DMS153 treated with DMSO at 0.1 percent for 48 hours (cell line): ENCODE data around the gene VPS8.

ENCODE experiments used
- DNase-seq: peaks from one replicate; lab custom pipeline; 2025; ENCODE audit not compliant: unreplicated experiment; lab: John Stamatoyannopoulos, UW

The VPS8 gene

DNA sequence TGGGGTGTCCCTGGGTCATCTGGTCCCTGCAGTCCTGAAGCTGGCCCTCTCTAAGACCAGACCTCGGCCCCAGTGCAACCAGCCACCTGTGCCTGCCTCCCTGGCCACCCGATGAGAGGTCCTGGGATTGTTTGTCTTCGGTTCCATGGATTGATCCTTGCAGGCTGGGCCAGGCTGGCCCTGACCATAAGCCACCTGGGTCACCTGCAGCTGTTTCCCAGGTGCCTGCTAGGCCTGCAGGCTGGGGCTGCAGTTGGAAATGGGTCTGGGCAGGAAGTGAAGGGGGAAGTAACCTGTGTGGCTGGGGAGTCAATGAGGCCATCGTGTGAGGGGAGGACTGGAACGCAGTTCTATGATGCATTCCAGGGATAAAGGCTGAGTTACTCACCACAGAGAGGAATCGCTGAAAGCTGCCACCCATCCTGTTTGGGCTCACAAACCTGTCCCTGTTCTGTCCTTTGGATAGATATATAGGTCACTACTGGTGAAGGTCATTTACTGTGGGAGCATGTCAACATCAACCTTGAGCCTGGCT lies 30.9 kb upstream of the VPS8 start:
- DNase-seq, result no peak

DNA sequence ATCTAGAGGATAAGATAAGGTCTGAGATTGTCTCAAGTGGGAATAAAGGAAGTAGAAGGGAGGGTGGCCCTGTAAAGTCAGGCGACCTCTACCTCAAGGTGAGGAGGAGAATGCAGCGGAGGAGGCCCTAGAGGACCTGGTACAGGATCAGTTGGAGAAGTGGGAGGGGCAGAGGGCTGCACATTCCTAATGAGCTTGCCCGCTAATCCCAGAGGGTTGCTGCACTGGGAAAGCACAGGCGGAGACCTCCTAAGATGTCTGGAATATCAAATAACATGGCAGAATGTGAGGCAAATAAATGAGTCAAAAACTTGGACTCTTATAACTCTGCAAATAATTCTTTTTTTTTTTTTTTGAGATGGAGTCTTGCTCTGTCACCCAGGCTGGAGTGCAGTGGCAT lies 30.2 kb upstream of the VPS8 start:
- DNase-seq, result no peak

DNA sequence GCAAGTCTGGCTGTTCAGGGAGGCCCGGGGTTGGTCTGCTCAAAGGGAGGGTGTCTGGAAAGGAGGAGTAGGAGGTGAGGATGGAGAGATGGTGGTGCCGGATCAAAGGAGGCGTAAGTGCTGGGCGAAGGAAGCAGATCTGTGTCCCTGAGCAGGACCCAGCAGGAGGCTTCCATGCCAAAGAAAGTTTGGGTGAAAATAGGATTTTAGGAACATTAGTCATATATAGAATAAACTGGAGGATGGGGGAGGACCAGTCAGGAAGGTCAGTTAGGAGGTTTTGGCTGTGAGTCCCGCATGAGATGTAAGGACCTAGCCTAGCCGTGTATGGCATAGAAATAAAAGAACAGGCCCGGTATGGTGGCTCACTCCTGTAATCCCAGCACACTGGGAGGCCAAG lies 28.6 kb upstream of the VPS8 start:
- no peak for DNase-seq

DNA sequence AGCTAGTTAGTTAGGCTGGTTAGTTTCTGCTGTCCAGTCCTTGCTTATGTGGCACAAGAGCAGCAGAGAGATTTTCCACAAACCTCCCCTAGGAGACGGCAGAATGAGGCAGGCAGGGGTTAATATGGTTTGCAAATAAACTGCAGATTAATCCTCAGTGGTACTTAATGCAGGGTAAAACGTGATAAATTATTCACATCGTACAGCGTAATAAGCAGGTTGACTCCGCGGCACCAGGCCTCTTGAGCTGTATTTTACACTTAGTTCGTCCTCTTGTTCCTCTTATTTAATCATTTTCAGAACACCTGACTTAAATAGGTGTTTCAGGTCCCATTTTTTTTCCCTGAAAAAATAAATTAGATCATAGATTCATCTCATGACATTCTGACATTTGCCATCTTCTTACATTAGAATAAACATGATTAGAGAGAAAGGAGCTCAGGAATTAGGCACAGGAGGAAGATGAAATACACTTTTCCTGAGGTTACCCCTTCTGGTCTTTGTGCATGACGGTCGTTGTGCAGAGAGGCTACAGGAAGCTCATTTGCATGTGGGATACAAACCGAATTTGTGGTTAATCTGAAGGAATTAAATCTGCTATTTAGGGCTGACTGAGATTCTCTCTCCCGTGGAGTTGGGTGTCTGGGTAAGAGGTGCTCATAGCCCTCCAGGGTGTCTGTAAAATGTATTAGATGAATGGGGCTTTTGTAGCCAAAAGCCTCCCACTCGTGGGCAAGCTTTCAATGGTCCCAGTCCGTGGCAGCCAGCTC lies 27.1 kb upstream of the VPS8 start:
- DNase-seq, result no peak

DNA sequence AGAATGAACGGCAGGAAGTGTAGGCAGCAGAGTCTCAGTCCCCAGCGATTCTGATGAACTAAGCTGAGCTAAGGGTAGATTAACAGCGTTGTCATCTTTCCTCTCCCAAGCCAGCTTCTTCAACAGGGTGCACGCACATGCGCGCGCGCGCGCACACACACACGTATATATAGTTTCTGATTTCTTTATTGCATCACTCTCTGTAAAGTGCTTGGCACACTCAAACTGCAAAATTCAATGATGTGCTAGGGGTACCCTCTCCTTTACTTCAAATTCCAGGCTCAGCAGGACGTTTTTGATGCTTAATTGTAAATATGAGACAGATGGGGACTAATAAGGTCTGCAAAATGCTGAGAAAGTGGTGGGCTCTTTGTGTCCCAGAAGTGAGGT lies 26.1 kb upstream of the VPS8 start:
- DNase-seq, result no peak

DNA sequence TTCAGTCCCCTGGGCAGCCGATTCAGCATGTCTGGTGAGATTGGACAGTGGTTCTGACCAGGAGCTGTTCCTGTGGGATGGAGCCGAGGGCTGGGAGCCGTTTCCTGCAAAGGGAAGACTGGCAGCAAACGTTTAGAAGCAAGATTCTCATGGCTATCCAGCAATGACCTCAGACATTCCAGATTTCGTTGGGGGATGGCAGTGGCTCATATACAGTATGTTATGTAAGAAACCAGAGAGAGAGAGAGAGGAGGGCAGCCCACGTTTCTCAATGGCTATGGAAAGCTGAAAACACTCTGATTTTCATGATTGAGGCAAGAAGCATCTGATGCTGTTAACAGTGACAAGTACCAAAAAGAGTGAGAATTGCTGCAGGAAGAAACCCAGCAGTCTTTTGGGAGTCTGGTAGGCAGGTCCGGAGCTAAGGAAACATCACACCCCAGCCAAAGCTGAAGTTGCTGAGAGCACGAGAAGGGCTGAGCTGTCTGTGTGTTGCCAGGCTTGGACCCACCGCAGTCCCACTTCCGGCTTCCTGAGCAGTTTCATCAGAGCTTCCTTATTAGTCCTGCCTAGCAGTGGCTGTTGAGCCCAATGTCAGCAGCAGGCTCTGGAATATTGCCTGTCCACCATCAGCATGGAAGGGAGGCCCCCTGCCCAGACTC lies 25.6 kb upstream of the VPS8 start:
- no peak for DNase-seq

DNA sequence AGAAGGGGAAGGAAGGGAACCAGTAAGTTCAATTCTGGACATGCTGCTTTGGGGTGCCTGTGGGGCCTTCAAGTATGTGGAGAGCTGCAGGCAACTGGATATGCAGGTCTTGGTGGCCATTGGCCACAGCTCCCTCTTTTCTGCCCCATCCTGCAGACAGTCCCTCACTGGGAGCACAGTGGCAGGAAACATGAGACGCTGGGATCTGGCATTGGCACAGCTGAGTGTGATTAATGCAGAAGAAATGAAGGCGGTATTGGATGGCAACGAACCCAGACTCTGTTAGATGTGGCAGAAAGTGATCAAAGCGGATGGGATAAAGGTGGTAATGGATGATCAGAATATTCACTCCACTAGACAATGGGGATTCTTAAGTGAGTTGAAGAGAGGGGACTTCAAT lies 23.2 kb upstream of the VPS8 start:
- no peak for DNase-seq

DNA sequence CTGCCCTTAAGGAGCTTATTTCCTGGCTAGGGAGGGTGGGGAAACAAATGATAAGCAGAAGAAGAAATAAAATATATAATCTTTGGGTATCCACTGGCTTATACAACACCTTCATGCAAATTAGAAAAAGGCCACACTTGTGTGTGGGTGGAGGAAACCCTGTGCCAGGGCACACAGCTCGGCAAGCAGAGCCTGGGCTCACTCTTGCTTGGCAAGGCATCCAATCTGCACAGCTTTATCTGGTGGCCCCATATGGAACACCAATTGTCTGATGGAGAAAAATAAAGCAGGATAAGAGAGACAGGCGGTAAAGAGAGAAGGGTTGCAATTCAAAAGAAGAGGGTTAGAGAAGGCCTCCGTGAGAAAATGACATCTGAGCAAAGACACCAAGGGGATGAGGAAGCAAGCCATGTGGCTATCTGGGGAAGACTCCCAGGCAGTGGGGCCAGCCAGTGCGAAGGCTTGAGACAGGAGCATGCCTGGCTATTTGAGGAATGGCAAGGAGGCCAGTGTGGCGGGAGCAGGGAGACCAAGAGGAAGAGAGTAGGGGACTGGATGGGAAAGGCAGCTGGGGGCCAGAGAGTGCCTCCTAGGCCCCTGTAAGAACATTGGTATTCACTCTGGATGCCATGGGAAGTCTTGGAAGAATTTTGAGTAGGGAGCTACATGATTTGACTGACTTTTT lies 22.5 kb upstream of the VPS8 start:
- no peak for DNase-seq

DNA sequence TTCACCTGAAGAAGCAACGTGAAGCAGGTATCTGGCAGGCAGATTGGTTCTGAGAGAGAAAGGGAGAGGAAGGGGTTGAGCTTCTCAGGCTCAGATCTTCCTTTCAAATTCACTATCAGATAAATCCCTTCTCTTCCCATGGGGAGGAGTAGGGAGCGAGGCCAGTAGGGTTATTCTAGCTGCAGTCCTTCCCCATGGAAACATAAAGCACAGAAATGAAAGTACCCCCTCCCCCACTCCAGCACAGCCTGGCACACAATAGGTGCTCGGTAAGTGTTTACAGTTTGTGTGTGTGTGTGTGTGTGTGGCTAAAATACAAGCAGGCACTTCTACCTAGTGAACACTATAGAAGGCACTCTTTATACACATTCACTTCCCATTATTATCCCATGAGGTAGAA lies 20.8 kb upstream of the VPS8 start:
- DNase-seq, result peak; percentile 70

DNA sequence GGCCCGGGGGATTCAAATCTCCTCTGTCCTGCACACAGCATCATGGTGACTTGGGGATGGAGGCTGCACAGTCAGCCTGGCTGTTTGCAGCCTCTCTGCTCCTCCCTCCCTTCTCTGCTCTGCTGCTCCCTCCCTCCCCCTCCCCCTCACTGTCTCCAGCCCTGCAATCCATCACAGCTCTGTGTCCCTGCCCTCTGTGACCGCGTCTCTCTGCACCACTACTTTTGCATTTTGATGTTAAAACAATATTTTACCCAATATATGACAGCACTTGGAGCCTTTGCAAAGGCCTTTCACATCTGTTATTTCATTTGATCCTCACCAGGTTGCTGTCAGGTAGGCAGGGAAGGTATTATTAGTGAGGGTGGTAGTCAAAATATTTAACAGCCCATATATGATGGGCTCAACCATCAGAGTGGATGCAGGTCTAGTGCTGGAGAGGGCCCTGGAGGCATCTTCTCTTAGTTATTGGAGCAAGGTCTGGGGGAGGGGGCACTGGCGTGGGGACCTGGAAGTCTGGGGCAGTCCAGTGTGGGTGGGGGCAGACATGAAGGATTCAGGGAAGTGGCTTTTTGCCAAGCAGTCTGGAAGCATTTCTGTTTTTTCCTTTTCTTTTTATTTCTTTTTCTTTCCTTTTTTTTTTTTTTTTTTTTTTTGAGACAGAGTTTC lies 16.3 kb upstream of the VPS8 start:
- no peak for DNase-seq

DNA sequence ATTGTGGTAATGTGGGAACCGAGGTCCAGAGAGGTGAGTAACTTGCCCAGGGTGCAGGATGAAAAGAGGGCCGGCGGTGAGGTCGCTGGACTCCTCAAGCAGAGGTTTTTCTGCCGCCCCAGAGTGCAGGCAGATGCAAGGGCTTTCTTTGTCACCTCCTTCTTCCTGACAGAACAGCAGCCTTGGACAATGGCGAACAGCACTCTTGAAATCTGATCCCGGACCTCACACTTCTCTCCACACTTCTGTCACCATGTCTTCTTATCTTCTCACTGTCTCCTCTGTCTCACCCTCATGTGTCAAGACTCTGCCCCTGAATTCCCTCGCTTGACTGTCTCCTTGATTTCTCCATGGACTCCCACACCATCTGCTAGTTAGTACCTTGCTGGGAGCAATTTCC lies 15.4 kb upstream of the VPS8 start:
- no peak for DNase-seq

DNA sequence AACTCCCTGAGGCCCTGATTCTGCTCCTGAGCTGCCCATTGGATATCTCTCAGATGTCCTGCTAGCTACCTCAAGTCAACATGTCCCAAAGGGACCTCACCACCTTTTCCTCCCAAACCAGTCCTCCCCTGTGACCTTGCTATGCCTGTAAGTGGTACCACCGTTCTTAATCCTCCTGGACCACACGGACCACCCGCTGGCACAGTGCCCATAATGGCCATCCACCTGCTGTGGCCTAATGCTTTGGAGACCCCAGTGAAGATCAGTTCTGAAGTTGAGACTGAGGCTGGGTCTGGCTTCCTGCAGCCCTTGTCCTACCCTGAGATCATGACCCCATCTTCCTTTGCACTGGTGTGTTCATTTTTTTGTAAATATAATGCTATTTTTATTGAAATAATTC lies 15.0 kb upstream of the VPS8 start:
- DNase-seq, result no peak

DNA sequence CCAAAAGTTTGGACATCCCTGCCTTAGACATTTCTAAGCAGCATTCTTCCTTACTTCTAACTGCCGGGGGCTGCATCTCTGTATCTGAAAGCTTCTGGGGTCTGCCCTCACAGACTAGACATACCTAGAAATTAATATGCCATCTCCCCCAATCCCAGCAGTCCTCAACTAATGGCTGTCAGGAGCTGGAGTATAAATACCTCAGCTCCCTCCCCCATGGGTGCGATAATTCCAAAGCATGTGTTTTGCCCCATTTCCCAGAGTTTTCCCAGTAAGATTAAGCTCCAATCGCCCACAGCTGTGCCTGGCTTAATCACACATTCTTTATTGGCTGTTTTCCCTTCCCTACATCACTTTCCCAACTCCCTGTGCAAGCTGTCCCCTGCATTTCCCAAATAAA lies 13.8 kb upstream of the VPS8 start:
- no peak for DNase-seq

DNA sequence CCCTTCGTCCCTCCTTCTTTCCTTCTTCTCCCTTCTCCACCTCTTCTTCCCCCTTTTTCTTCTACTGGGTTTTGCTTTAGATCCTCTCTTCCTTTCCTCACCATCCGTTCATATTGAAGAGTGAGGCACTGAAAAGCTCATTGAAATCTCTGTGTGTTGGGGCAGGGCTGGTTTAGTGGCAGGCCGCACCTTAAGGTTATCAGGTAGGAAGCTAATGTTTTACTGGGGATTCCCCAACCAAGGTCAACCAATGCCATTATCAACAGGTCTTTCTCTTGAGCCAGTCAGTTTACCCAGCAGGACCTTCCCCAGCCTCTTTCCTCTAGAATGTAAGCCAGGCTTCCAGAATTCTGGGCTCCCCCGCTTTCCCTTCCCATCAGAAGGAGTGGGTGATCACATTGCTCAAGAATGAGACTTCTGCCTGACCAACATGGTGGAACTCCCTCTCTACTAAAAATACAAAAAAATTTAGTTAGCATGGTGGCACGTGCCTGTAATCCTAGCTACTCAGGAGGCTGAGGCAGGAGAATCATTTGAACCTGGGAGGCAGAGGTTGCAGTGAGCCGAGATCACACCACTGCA lies 11.5 kb upstream of the VPS8 start:
- DNase-seq, result no peak

DNA sequence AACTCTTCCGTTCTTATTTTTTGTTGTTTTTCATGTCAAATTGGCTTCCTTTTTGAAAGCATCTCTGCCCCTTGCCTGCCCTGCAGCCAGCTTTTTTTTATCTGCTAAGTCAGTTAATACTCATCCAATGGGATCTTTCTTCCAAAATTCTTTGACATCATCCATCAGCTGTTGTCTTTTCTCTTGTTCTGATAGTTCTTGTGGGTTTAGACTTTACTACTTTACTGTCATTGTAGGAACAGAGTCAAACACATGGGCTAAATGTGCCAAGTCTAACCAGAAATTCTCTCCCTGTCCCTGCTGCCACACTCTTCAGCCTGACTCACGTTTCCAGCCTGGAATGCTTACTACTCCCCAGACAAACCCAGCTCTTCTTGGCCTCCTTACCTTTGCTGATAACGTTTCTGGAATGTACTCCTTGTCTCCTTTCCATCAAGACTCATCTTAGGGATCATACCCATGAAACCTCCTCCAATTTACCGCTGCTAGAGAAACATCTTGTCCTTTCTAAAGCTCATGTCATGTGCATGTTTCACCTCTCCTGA lies 10.7 kb upstream of the VPS8 start:
- DNase-seq, result no peak

DNA sequence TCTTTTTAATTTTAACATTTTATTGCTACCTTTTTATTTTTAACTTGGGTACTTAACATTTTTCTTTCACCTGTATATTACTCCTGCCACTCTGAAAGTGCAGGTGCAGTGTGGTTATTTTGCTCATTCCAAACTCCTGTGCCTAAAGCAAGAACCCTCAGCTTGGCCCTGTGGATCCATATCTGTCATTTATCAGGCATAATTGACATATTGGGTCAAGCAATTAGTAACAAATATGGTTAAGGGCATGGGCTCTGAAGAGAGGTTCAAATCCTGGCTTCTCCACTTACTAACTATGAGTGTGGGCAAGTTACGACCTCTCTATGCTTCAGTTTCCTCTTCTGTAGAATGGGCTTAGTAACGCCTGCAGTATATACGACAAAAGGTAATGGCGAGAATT lies 9.8 kb upstream of the VPS8 start:
- no peak for DNase-seq

DNA sequence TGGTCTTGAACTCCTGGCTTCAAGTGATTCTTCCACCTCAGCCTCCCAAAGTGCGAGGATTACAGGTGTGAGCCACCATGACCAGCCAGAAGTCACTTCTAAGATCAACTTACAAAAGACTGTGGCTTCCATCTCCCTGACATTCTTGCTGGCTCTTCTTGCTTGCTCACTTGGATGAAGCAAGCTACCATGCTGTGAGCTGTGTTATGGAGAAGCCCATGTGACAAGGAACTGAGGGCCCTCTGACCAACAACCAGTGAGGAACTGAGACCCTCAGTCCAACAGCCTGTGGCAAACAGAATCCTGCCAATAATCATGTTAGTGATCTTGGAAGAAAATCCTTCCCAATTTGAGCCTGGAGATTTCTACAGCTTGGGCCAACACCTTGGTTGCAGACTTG lies 7.2 kb upstream of the VPS8 start:
- no peak for DNase-seq

DNA sequence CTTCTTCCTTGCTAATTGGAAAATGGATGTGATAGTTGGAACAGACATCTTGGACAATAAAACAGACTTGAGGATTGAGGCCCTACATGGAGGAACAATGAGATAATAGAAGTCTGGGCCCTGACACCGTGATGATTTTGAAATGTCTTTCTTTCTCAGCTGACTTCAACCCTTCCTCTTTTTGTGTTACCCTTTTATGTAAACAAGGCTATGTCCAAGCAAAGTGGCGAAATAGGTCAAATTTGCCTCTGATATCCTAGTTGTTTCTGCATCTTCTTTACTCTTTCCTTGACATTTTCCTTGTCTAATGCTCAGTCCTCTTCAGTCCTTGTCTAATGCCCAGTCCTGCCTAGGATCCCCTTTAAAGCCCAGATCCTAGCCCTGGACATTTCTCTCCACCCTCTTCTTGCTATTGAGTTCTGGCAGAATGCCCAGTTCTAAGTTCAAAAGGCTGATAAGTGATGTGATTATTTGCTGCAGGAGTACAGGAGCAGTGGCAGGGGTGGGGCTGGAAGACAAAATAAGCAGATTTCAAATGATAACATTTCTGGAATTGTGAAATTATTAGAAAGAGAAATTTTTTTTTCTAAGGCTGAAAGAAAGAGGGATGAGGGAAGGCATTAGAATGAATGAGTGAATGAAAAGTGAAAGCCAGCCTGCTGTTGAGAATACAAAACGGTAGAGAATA lies 6.5 kb upstream of the VPS8 start:
- DNase-seq, result peak; percentile 84

DNA sequence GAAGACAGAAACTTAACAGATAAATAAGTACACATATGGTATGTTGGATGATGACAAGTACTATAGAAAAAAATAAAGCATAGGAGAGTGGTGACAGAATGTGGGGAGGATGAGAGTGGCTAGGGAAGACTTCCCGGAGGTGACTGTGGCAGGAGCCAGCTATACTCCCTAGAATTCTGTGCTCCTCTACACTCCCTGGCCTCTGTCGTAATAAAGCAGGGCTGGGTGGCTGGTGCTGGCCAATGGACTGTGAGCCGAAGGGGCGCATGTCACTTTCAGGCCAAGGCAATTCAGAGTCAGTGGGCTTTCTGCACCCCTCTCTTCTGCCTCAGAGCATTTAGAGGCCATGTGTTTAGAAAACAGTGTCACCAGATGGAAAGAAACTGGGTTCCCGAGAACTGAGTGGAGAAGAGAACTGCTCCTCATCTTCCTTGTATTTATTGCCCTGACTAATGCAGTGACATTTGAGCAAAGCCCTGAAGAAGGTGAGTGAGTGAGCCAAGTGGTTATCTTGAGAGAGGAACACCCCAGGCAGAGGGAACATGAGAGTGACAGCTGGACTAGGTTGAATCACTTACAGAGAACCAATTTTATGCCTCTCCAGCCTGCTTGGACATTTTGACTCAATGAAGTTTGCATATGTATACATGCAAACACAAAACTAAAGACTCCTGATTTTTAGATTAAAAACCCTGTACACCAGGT lies 5.2 kb upstream of the VPS8 start:
- no peak for DNase-seq

DNA sequence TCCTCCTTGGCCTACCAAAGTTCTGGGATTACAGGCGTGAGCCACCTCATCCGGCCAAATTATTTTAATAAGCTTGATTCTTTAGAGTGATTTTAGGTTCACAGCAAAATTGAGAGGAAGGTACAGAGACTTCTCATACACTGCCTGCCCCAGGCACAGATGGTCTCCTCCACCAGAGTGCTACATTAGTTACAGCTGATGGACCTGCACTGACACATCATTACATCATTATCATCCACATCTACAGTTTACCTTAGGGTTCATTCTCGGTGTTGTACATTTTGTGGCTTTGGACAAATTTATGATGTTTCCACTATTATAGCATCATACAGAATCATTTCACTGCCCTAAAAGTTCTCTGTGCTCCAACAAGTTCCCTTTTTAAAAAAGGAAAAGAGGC lies 4.4 kb upstream of the VPS8 start:
- no peak for DNase-seq
